HG02623 (cell line): ENCODE data around the gene PNMA6E.

Experiments used
- ATAC-seq: cut with Tn5 transposase; IDR thresholded peaks from one replicate; pipeline ENCODE4 v1.9.1; 2021; ENCODE audit warnings: moderate library complexity; ENCODE audit not compliant: unreplicated experiment

PNMA6E gene

GRCh38 chrX:153361781-153362397 is 39.3 kb downstream of the PNMA6E start:
- no peak for ATAC-seq

GRCh38 chrX:153357877-153358276 is 43.3 kb downstream of the PNMA6E start:
- ATAC-seq: no peak

- ATAC-seq: no peak
Observed at GRCh38 chrX:153353416-153353815, 47.7 kb downstream of the PNMA6E start.

- ATAC-seq: no peak
Observed at GRCh38 chrX:153352858-153353257, 48.3 kb downstream of the PNMA6E start.

DNA sequence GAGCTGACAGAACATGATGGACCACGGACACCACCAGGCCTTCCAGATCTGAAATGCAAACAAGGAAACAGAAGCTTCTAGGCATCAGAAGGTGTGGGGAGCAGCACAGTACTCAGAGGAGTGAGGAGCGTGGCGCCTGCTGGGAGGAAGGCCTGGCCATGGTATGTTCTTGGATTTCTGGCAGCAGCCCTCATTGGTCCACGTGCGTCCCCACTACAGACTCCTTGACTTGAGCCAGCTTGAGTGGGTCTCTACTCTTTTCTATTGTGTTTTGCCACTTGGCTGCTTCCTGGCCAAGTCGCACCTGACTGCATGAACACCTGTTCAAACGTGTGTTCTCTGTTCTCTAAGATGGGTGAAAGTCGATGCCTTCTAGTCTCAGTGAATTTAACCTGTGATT is 49.2 kb downstream of the PNMA6E start:
- ATAC-seq: no peak

- no peak for ATAC-seq
Observed at GRCh38 chrX:153349952-153350351, 51.2 kb downstream of the PNMA6E start.

DNA sequence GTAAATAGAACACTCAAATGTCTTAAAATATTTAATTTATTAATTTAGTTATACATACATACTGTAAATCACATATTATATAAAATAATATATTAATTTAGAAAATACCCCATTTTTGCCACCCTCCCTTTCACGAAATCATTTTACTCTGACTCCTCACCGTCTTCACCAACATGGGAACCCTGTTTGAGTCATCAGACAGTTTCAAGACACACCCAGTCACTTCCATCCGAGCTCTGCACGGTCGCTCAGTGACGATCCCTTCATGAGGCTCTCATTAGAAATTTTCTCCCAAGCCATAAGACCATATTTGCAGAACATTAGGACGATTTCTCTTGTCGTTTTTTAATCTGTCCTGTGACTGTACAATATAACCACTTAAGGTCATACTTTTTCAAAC is 52.7 kb downstream of the PNMA6E start:
- ATAC-seq: no peak

DNA sequence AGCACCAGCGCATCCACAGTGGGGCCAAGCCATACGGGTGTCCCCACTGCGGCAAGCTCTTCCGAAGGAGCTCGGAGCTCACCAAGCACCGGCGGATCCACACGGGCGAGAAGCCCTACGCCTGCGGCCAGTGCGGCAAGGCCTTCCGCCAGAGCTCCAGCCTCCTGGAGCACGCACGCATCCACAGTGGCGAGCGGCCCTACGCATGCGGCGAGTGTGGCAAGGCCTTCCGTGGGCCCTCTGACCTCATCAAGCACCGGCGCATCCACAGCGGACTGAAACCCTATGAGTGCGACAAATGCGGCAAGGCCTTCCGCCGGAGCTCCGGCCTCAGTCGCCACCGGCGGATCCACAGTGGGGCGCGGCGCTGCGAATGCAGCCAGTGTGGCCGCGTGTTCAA is 53.6 kb downstream of the PNMA6E start:
- no peak for ATAC-seq
